ENCODE results near the gene ECI1. TPM values are rescaled to one million over a fixed set of nuclear protein-coding genes. Genes with fewer than 3 reads are reported as not detected.
A peak's percentile ranks its signal among the peaks of the same experiment; 100 is the strongest.
"Not testable (repeated sequence)": the region's sequence is repeated elsewhere in the genome, so short reads cannot be mapped to it uniquely, and the experiment has no call there.

The ECI1 gene
- total and polyA plus RNA-seq, 2 of the 13 experiments (the other 11 are each of a cell fraction or from before 2014, with no cell fraction given): 82.0 to 102 TPM

- 0 out of 2 replicates have a peak, but pooled peaks have one; percentile 59 for TF ChIP-seq ZNF232 (CRISPR knock-in tag; IDR thresholded peaks at IDR 0.05; ENCODE audit: borderline replicate concordance)
These were observed 46.1 kb downstream of the ECI1 start, which contains the start of gene MLST8 (continued) for GRCh38 chr16:2205104-2205966.

- Histone ChIP-seq H3K27me3 (ENCODE audit: control insufficient read depth in 1 of 2, insufficient read depth in 2 of 2, low read length in 2 of 2) (peaks cover 0 to 9% of the 10 kb centered on the region in 2 experiments; a peak in 2 of 5 replicates), H3K9me3 (ENCODE audit: low read length) (no peaks in the 10 kb centered on the region), H3K9ac (ENCODE audit: insufficient read depth, low read depth, low read length) (peak overlapping the region; percentile 97), H3K4me3 (replicated peaks in 1 of 3; ENCODE audit: insufficient read depth in 1 of 3, low read depth in 2 of 3, low read length in 3 of 3) (peak overlapping the region; percentile 71 to 96 (median 83)), H3K36me3 (replicated peaks in 1 of 2; ENCODE audit: control insufficient read depth in 1 of 2, insufficient read depth in 2 of 2, low read length in 2 of 2) (peaks cover 2 to 13% of the 10 kb centered on the region in 2 experiments; a peak in 3 of 5 replicates), H3K27ac (ENCODE audit: extremely low read length, insufficient read depth, low read length) (peak overlapping the region; percentile 89), H4K20me1 (ENCODE audit: insufficient read depth, low read length) (no peaks in the 10 kb centered on the region), H2AFZ (ENCODE audit: low read length) (peak overlapping the region; percentile 71), H3K79me2 (ENCODE audit: insufficient read depth, low read length) (peaks cover 8% of the 10 kb centered on the region), H3K4me1 (ENCODE audit: insufficient read depth, low read length) (peaks cover 32% of the 10 kb centered on the region), H3K4me2 (ENCODE audit: low read depth, low read length) (peak overlapping the region; percentile 99)
- TSS peak; percentile 62 for BruUV-seq (replicated peaks)
- 51% methylated on average over 13 of the region's 13 CpGs for WGBS (ENCODE audit: low lambda C conversion rate)
- intact Hi-C loops (cut with micrococcal nuclease; ENCODE audit: unreplicated experiment): no loop called here
- in situ Hi-C loops (cut with HindIII; ENCODE audit: extremely low pct_ligation_motif_present, low pct_unique_long_range_greater_than_20kb): no loop called here
- no peak for FAIRE-seq
- peak; percentile 3; the same call in 2 of the 3 replicates for ATAC-seq
- ChIA-PET POLR2A (interaction anchor here (0.7 to 4.3 kb wide), 8 partner anchors 9 to 53 kb away, joined by 3 to 18 read pairs (median 5); partner anchors contain the start of genes E4F1, ECI1, PGP and TRAF7), CTCF (ENCODE audit: low intra/inter-chr PET ratio, low total read pairs) (no interaction called here)
- no peak for DNase-seq (ENCODE audit: low spot score)
- TF ChIP-seq ZNF275 (CRISPR knock-in tag; IDR thresholded peaks at IDR 0.05; ENCODE audit: borderline replicate concordance) (no peak), ZNF460 (CRISPR knock-in tag; IDR thresholded peaks at IDR 0.05; ENCODE audit: borderline replicate concordance) (peak; percentile 75), ZBTB25 (CRISPR knock-in tag; IDR thresholded peaks at IDR 0.05) (no peak), ZSCAN25 (CRISPR knock-in tag; IDR thresholded peaks at IDR 0.05) (peak; percentile 32), ZNF792 (CRISPR knock-in tag; IDR thresholded peaks at IDR 0.05) (no peak), FOXJ3 (CRISPR knock-in tag; IDR thresholded peaks at IDR 0.05; ENCODE audit: borderline replicate concordance) (no peak), ELF3 (CRISPR knock-in tag; IDR thresholded peaks at IDR 0.05) (peak; percentile 2; the same call in 1 of the 2 replicates), ZIK1 (CRISPR knock-in tag; IDR thresholded peaks at IDR 0.05; ENCODE audit: borderline replicate concordance, low read depth) (no peak)
These were observed 46.8 kb downstream of the ECI1 start for GRCh38 chr16:2204416-2205103.

GRCh38 chr16:2203119-2203688, 48.2 kb downstream of the ECI1 start:
- H2AFZ ChIP-seq (ENCODE audit: low read length); CTCF ChIA-PET (ENCODE audit: low intra/inter-chr PET ratio, low total read pairs); H3K27ac ChIP-seq (ENCODE audit: extremely low read length, insufficient read depth, low read length); in situ Hi-C loops (cut with HindIII; ENCODE audit: extremely low pct_ligation_motif_present, low pct_unique_long_range_greater_than_20kb); H3K4me2 ChIP-seq (ENCODE audit: low read depth, low read length); H3K9ac ChIP-seq (ENCODE audit: insufficient read depth, low read depth, low read length); FAIRE-seq; H3K9me3 ChIP-seq (ENCODE audit: low read length); H3K4me3 ChIP-seq (replicated peaks in 1 of 3; ENCODE audit: insufficient read depth in 1 of 3, low read depth in 2 of 3, low read length in 3 of 3); BruUV-seq (replicated peaks); intact Hi-C loops (cut with micrococcal nuclease; ENCODE audit: unreplicated experiment); DNase-seq (ENCODE audit: low spot score); H3K79me2 ChIP-seq (ENCODE audit: insufficient read depth, low read length); ATAC-seq; H4K20me1 ChIP-seq (ENCODE audit: insufficient read depth, low read length): not testable (repeated sequence)
- 84% methylated on average over 8 of the region's 8 CpGs for WGBS (ENCODE audit: low lambda C conversion rate)
- POLR2A ChIA-PET: interaction anchor here (0.8 to 4.3 kb wide), 3 partner anchors 23 to 48 kb away, joined by 3 to 18 read pairs (median 18); partner anchors contain the start of genes ECI1 and TRAF7
- Histone ChIP-seq H3K27me3 (ENCODE audit: control insufficient read depth in 1 of 2, insufficient read depth in 2 of 2, low read length in 2 of 2) (peaks cover 0 to 19% of the 10 kb centered on the region in 2 experiments; a peak in 3 of 5 replicates), H3K4me1 (ENCODE audit: insufficient read depth, low read length) (peaks cover 42% of the 10 kb centered on the region), H3K36me3 (replicated peaks in 1 of 2; ENCODE audit: control insufficient read depth in 1 of 2, insufficient read depth in 2 of 2, low read length in 2 of 2) (peaks cover 0 to 13% of the 10 kb centered on the region in 2 experiments; a peak in 3 of 5 replicates)

Measured in HepG2 (cell line).